GM19467 (cell line): ENCODE measurements around the gene LAMA5.

Experiments used
- ATAC-seq: cut with Tn5 transposase; IDR thresholded peaks from one replicate; pipeline ENCODE4 v1.9.1; 2021; ENCODE audit warnings: mild to moderate bottlenecking, moderate library complexity; ENCODE audit not compliant: unreplicated experiment

LAMA5 gene

DNA sequence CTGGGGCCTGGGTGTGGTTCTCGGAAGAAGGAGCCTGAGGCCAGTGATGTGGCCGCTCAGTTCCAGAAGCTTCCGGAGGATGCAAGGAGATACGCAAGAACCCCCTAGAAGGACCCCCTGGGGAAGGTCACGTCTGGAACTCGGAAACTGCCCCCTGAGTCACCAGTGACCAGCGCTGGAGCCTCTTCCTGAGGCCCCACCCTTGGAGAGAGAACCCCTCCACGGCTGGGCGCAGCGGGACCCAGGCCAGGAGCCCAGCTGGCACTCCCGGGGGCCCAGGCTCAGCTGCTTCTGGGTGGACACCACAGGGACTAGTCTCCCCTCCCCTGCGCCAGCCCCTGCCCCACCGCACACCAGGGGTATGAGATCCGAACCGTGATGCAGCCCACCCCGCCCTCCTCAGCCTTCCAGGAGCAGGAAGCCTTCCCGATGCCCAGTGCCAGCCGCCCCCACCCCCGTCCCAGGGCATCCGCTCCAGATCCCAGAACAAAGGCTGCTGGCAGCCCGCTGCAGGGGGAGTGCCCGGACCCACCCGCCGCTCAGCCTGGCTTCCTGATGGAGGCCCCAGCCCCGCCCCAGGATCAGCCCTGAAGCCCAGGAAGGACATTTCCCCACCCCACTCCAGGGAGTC, 7.5 kb downstream of the LAMA5 start:
- no peak for ATAC-seq

DNA sequence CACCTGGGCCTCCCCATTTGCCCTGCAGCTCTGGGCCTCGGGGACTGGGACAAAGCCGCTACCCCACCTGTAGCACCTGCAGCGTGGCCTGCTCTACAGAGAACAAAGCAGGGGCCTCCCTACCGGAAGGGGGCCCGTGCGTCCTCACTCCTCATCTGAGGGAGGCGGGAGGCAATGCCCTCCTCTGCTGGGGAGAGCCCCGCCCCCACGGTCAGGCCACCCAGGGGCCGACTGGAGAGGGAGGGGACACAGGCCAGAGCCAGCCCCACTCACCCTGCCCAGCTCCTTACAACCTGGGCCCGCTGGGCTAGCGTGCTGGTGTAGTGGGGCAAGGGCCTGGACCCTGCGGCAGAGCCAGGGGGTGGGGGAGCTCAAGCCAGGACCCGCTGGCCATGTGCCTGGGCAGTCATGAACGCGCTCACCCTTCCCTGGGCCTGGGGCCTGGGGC, 8.0 kb downstream of the LAMA5 start:
- no peak for ATAC-seq

DNA sequence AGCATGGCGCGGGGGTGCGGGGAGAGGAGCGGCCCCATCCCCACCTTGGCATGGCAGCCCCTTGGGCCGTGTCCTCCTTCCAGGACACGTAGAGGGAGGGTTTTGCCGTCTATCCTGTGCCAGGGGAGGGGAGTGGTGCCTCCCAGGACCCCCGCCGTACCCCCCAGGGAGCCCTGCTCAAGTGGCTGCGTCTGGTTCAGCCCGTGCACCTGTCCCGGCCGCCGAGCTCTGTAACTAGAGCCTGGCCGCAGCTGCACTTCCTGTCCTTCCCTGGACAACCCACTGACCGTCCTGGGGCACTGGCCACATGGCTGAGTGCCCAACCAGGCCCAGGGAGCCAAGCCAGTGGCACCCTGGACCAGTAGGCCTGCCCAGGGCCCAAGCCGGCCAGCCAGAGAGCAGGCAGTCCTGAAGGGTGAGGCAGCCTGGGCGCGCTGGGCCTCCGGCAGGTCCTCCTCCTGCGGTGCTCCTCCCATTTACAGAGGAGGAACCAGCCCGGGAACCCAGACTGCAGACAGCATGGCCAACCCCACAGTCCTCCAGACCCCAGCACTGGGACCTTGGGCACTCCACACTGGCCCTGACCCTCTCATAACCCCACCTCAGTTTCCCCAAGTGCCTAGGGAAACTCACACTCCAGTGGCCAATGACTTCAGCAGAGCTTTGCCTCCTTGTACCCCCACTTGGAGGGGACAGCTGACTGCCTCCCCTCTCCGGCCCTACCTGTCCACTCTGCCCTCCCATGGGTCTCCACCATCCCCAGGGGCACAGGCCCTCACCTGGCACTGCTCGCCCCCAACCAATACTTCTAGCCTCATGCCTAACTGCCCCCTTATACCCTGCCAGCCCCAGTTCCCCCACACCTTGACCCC, 8.7 kb downstream of the LAMA5 start:
- no peak for ATAC-seq

DNA sequence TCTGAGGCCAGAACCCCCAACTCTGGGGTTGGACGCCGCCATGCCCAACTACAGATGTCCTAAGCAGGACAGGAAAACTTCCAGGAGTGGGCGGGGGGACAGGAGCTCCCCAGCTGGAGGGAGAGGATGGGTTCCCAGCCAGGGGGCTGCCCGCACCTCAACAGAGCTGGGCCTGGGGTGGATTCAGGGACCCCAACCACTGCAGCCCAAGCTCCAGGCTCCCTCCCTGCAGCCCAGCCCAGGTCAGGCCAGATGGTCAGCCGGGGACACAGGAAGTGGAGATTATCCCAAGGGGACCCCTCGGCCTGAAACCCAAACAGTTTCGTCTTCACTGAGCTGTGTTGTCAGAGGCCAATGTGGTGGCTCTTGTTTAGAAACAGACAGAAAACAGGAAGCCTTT, 9.4 kb downstream of the LAMA5 start:
- no peak for ATAC-seq

DNA sequence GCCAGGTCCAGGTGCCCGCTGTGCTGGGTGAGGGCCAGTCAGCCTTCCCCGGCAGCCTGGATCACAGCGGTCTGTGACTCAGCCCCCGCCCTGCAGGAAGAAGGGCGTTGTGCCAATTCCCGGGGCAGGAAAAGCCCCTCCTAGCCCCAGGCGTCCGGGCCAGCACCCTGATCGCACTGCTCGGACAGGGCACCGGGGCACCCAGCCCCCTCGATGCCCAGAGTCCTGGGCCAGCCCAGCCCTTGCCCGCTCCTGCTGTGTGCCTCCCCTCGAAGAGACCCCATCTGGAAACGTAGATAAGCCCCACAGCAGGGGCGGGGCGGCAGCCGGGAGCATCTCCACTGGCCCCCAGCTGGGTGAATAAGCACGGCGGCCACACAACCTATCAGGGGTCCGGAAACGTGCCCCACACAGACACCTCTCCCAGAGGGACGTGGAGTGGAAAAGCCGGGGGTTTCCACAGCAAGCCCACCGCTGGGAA, 9.9 kb downstream of the LAMA5 start:
- ATAC-seq, result no peak

DNA sequence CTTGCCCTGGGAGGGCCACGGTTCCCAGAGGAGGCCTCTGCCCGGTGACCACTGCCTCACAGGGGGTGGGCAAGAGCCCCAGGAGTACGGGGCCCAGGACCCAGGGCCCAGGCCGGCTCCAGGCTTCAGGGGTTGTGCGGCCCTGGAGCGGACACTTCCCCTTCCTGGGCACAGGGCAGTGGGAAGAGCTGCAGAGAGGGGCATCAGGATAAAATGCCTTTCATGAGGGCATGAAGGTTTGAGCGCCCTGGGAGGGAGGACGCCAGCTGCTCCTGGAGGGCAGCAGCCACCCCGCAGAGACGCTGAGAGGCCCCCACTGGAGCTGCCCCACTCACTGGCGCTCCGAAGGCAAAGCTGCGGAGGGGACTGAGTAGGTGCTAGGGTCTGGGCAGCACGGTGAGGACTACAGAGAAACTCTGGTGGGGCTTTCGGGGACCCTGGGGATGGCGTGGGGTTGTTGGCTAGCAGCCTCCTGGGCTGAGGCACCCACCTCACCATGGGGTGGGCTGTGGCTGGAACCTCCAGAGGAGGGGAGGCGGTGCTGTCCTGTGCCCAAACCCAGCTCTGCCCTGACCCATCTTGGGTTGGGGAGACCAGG, 10.4 kb downstream of the LAMA5 start:
- ATAC-seq, result no peak

DNA sequence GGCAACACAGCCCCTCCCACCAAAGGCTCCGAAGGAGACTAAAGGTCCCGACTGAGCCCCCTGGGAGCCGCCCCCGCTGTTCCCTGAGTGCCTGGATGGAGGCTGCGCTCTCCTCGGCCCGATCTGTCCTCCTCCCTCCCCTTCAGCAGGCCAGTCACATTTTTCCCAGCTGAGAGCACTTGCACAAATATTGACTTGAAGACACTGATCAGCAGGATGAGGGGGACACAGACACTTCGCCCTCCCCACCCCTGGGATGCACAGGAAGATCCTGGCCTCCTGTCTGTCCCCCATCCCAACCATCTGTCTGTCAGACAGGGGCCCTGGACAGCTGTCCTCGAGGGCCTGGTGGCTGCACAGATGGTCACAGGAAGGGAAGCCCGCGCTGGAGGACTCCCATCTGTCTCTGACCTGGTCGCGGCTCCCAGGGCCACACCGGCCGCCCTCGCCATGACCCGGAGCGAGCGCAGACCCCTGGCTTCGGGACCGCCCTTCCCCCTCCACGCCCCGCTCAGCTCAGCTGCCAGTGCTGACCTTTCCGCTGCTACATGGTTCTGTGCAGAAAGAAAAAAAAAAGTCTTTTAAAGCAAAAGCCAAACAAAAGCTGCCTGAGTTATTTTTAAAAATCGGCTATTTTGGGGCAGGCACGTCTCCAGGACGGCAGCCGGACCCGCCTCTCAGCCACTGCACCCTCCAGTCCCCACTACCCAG, 11.1 kb downstream of the LAMA5 start:
- ATAC-seq, result no peak

DNA sequence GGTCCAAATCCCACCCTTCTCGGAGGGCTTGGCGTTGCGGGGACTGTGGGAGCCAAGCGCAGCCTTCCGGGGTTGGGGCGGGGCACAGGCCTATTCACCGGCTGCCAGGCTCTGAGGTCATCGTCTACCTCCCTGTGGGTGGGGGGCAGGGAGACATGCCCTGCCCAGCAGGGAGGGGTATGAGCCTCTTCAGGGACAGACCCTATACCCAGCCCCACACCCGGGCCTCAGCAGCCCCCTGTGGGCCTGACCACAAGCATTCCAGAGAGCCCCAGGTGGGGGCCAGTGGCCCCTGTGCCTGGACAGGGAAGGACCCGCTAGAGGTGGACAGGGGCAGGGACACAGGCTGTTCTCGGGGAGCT, 11.6 kb downstream of the LAMA5 start:
- no peak for ATAC-seq

DNA sequence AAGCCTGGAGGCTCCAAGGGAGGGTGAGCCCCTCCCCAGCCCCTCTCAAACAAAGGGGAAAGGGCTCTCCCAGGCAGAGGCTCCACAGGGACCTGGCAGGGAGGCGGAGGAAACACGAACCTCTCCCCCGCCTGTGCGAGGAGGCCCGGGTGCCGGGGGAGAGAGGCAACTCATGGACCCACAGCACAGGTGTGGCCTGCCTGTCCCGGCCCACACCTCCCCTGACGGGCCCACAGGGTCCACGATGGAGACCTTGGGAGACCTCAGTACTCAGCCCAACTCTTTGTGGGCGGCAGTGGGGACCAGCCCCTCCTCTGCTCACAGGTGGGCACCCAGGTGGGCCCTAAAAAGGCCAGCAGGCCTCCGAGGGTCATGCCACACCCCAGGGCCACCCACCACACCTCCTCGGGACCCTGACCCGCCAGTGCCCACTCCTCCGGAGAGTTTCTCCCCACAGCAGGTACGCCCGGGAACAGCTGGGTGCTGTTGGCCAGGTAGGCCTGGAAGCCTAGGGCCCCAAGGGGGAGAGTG, 12.2 kb downstream of the LAMA5 start:
- ATAC-seq, result no peak

DNA sequence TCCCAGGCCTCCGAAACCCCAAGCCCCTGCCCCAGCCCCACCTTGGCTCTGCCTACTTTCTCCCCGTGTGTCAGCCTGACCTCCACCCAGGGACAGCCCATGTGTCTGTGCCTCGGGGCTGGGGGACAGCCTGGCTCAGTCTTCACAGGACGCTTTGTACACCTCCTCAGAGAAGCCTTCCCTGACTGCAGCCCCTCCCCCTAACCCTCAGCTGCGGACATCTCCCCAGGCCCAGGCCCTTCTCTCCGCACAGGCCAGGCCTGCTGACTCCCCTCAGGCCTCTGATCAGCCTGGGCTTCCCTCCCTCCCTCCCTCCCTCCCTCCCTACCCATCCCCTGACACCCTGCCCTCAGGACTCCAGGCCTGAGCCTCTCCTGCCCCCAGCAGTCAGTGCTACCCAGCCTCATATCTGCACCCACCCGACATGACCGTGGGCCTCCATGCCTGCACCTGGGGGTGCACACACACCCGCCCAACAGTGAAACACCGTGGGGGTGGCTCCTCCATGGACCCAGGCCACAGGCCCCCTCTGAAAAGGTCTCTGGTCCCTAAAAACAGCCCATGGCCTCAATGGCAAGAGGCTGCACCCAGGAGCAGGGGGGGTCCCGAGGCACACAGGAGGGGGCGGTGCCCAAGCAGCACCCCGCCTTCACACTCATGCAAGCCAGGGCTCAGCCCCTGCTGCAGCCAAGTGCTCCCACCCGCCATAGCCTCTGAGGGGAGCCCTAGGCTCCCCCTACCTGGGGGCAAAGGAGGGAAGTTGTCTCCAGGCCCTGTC, 12.9 kb downstream of the LAMA5 start:
- ATAC-seq, result no peak

DNA sequence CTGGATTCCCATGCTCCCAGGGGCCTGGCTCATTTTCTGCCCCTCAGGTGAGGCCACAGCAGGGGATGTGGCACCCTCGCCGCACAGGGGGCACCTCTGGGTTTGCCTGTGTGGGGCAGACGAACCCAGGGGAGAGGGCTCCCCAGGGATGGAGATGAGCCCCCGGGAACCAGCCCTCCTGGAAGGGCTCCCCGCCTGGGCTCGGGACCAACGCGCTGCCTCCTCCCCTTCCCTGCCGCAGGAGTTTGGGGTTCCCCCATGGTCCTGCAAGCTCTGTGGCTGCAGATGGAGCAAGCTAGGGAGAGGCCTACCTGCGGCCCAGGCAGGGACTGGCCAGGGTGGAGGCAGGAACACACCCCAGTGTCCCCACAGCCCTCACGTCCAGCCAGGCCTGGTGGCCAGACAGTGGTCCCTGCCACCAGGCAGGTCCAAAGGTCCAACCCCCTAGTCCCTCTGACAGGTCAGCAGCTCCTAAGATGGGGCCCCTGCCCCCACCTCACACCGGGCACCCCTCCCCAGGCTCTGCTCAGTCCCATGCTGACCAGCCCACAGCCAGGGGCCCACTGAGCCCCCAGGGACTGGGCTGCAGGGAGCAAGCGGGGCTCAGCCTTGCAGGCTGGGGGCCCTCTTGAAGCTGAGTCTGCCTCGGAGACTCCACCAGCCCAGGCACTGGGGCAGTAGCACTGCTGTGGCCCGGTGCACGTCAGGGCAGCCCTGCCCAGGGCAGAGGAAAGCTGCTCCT, 13.7 kb downstream of the LAMA5 start:
- no peak for ATAC-seq

DNA sequence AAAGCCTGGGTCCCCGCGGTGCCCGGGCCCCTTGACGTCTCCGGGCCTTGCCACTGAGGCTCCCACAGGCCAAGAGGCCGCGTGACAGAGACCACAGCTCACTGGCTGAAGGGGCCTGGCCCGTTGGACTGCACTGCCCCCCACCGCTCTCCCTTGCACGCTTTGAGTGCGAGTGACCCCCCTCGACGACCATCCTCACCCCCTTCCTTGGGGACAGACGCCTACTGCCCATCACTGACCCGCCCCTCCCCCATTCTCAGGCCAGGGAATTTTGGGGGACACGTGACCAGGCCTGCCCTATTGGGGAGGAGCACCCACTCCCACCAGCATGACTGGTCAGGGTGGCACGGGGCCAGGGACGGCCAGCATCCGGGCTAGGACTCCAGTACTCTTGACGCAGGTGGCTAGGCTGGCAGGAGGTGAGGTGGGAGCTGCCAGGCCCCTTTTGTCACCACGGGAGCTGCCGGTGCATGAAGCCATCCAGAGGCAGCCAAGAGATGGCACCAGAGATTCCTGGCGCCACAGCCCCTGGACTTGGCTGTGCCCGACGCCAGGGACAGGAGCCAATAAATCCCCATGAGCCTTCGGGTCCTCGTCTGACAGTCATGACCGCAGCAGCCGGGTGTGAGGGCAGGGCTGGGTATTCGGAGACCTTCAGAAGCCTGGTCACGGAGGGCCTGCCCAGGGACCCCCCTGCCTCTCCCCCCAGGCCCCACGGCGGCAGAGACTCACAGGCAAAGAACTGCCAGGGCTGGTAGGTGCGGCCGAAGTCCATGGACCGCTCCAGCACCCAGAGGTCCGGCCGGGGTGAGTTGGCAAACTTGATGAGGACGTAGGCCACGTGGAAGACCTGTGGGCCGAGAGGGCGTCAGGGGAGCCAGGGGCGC, 14.5 kb downstream of the LAMA5 start:
- ATAC-seq, result no peak

DNA sequence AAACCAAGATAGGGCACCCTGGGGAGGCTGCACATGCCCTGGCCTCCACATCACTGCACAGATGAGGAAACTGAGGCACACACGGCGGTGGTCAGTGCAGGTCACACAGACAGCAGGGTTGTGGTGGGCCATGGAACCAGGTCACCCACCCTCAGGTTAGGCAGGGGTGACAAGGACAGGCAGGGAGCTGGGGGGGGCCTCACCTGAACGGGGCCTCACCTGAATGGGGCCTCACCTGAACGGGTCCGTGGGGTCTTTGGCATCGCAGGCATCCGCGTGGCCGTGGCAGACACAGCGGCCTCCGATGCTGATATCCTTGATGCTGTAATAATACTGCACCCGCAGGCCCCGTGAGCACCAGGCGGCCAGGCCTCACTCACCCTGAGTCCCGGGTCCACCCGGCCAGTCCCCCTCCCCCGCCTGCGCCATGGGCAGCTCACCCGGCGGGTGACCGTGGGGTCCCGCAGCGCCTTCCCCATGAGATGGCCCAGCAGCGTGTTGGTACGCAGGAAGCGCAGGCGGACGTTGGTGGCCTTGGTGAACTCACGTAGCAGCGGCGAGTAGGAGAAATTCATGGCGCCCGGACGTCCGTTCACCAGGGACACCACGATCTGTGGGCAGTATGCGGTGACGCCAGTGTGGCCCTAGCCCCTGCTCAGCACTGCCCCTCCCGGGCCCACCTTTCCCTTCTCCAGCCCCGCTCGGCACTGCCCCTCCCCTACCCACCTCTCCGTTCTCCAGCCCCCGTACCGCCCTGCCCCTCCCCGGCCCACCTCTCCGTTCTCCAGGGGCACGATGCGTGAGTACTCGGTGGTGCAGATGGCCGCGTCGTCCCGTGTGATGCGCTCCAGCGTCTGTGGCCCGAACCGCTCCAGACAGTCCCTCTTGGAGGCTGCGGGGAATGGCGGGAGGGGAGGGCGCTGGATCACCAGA, 15.4 kb downstream of the LAMA5 start:
- ATAC-seq, result no peak

DNA sequence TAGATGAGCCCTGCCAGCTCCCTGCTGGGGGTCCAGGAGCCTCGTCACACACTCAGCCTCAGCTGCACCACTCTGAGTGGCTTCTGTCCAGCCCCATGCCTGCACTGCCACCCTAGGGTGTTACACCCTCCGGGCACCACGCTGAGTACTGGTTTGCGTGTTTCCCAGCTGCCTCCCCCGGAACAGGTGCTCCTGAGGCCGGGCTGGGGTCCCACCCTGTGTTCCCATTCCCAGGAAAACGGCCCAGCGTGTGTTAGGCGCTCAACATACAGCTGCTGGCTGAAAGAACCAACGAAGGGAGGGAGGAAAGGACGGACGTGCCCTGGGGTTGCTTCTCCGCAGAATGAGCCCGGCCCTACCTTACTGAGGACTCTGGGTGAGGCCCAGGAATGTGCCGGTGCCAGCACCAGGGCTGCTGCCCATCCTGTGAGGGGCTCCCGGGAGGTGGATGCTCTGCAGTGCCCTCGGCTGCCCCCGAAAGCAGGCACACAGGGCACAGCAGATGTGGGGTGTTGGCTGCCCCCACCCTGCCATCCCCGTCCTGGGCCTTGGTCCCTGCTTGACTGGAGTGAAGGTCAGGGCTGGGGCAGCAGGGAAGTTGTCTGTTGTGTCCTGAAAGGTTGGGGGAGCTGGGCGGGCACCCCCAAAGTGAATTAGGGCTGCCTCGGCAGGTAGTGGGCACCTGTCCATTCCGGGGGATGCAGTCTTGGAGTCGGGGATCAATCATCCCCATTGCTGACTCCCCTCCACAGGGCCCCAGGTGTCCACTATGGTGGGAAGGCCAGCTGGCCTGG, 16.3 kb downstream of the LAMA5 start:
- ATAC-seq, result no peak

DNA sequence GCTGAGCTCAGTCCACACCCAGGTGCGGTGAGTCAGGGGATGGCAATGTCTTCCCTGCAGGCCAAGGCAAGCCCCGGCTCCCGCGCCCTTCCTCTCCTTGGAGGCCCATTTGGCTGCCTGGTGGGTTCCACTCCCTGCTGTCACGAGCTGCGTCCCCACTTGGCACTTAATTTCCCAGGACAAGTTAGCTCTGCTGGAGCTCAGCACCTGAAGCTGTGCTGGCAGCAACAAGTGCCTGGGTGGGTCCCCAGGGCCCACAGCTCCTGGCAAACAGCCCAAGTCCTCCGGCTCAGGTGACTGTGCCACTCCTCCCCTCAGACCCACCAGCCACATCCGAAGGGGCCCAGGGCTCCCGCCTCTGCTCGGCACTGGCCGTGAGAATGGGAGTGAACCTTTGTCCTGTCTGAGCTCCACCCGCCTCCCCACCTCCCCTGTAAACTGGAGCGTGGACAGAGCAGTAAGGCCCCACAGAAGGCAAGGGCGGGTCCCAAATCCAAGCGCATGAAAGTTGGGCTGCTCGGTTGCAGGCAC, 16.9 kb downstream of the LAMA5 start:
- ATAC-seq, result no peak

DNA sequence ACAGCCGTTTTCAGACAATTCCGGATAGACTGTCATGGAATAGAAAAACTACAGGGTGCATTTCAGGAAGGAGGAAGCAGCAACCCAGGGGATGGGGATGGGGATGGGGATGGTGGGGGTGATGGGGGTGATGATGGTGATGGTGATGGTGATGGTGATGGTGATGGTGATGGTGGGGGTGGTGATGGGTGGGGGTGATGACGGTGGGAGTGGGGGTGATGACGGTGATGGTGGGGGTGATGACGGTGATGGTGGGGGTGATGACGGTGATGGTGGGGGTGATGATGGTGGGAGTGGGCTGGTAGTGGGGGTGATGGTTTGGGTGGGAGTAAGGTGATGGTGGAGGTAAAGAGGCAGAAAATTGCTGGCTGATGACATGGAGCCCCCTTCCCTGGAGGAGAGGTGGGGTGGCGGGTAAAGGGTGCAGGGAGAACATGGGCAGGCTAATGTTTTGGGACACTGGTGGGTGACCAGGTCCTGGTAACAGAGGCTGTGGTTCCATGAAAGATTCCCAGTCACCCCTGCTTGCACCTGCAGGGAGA, 17.5 kb downstream of the LAMA5 start:
- ATAC-seq, result no peak
